OCI-M1 (cell line): ENCODE data around the gene RNU7-1.

Experiments used
- DNase-seq: peaks from one replicate; lab custom pipeline; 2025; lab: John Stamatoyannopoulos, UW

Gene RNU7-1

DNA sequence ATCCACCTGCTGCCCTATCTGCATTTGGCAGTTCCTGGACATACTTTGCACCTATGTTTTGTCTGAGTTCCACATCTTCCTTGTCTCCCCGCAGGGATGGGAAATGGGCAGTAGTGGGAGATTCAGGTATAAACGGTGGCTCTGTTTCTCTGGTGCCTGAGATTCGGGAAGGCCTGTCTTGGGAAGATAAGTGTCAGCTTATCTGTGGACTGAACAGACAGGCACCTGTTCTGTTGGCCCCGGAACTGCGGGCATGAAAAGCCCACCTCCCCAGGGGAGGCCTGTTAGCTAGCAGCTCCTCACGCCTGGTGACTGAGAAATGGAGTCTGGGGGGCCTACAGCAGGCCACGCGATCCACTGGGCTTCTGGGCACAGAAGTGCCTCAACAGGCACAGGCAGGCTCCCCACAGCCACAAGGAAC is 21.0 kb downstream of the RNU7-1 start:
- DNase-seq: peak; percentile 67

- peak; percentile 94 for DNase-seq
Measured at GRCh38 chr12:6965026-6965661, 21.5 kb downstream of the RNU7-1 start.

- DNase-seq: no peak
Measured at GRCh38 chr12:6965714-6966113, 22.1 kb downstream of the RNU7-1 start.

DNA sequence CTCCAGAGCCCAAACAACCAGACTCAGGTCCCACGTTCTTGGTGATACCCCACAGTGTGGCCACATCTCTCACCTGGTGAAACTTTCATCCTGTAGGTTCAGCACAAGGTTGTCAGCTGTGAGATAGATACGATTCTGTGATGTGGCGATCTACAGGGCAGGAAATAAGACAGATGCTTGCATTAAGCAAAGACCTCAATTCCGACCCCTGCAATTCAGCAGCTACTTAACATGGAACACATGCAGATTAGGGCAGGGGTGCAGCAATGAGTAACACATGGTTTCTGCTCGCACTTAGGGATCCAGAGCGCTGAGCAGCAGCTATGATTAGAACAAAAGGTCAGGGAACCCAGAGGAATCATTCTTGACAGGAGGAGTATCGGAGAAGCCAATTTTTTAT is 22.7 kb downstream of the RNU7-1 start:
- no peak for DNase-seq

DNA sequence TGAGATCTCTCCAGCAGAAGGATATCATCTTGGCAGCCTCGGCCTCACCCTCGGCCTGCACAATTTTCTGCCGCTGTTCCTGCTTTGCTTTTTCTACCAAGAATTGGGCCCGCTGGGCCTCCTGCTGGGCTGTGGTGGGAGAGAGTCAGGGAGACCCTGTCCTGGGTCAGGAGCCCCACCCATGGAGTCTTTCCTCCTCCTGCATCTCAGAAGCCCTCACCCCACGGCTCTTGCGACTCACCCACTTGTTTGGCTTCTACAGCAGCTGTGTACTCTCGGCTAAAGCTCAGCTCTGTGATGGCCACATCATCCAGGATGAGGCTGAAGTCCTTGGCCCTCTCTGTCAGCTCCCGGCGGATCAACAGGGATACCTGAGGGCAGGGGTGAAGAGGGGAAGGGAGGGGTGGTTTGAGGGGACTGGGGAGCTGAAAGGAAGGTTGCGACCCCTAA is 24.1 kb downstream of the RNU7-1 start:
- no peak for DNase-seq

DNA sequence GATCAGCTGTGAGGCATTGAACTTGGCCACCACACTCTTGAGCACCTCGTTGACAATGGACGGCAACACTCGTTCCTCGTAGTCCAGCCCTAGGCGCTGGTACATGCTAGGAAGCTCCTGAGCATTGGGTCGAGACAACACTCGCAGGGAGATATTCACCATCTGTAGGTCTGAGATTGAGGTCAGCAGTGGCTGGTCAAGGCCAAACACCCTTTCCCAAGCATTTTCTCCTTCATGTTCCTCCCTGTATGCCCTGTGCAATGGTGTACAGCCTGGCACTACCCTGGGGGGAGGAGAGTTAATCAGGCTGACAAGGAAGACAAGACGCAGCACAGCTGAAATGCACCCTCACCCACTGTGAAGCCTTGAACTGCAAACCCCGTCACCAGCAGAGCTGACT is 24.8 kb downstream of the RNU7-1 start:
- DNase-seq: no peak

DNA sequence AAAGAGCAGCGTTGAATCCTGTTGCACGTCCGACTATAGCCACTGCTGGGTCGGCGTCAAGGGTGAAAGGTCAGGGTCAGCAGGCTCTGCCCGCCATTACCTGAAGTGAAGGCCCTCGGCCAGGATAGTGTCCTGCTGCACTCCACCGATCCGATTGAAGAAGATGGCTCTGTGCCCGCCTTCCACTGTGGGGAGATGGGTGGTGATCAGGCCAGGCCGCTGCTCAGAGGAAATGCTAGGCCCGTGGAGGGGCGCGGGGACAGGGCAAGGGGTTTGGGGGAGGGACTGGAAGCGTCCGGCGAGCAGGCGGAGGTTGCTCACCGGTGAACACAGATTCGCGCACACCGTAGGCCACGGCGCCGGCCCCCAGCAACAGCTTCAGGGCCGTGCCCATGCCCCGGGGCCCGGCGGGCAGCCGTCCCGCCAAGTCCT is 26.5 kb downstream of the RNU7-1 start:
- peak; percentile 44 for DNase-seq

GRCh38 chr12:6974180-6974579 is 30.6 kb downstream of the RNU7-1 start:
- no peak for DNase-seq

GRCh38 chr12:6975297-6976032 is 31.8 kb downstream of the RNU7-1 start:
- DNase-seq: no peak

- DNase-seq: no peak
Measured at GRCh38 chr12:6977653-6978052, 34.0 kb downstream of the RNU7-1 start.

DNA sequence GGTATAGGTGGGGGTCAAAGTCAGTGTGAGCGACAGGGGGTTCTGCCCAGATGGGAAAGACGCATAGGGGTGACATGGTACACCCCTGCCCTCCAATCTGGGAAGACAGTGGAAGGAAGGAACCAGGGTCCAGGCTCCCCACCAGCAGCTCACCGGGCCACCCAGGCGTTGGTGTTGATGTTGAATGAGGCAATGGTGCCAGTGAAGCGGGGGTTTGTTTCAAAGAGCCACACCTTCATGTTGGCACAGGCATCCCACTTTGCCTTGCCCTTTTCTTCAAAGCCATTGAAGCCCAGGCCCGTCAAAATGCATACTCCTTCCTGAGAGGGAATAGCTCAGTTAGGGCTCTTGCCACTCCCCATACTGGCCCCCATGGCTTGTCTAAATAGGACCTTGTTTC is 34.6 kb downstream of the RNU7-1 start:
- no peak for DNase-seq

DNA sequence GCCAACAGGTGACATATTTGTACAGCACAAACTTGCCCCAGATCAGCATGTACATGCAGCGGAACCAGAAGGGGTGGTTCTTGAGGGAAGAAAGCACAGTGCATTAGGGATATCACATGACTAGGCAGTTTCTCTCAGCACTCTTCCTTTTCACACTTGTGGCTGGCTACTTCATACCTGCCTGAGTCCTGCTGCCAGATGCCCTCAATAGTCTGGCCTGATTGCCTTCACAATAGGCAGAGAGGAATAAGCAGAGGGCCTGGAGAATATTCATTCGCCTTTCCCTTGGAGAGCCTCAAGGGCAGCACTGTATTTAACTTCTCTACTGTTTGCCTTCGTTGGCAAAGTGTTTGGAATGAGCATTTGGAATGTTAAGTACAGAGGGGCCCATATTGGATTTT is 35.0 kb downstream of the RNU7-1 start:
- DNase-seq: no peak

DNA sequence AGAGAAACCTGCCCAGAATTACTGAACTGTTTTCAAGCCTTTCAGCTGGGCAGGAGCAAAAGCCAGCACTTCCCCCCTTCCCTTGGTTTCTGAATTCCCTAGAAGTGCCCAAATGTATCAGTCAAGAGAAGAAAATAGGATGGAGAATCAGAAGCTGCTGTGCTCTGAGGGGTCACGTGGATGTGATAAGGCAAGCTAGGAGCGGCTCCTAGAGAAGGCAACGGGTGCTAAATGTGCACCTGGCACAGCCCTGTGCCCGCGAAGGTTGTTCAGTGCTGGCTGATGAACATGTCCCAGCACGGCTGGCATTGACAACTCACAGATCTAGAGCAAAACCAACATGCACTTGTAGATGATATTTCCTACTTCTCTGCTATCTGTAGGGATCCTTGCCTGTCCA is 35.4 kb downstream of the RNU7-1 start:
- DNase-seq: no peak

GRCh38 chr12:6979453-6979852 is 35.8 kb downstream of the RNU7-1 start:
- DNase-seq: no peak

- DNase-seq: no peak
Measured at GRCh38 chr12:6980075-6980474, 36.5 kb downstream of the RNU7-1 start.

DNA sequence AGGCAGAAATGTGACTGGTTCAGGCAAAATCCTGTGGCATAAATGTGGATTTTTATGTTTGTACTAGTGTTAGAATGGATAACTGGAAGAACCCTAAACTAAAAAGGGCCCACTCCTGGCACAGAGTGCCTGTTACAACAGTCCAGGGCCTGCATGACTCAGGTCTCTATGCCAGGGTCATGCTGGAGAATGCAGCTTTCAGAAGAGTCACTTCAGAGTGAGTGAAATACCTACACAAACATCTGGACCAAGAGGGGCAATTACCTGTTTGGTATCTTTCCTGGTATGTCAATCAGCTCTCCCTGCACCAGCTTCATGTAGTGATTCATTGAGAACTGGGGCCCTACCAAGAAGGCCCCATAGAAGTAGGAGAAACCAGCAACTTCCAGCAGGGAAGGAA is 37.1 kb downstream of the RNU7-1 start:
- no peak for DNase-seq

GRCh38 chr12:6981152-6982052 is 37.8 kb downstream of the RNU7-1 start:
- DNase-seq: no peak

GRCh38 chr12:6982532-6982931 is 38.9 kb downstream of the RNU7-1 start:
- DNase-seq: no peak

DNA sequence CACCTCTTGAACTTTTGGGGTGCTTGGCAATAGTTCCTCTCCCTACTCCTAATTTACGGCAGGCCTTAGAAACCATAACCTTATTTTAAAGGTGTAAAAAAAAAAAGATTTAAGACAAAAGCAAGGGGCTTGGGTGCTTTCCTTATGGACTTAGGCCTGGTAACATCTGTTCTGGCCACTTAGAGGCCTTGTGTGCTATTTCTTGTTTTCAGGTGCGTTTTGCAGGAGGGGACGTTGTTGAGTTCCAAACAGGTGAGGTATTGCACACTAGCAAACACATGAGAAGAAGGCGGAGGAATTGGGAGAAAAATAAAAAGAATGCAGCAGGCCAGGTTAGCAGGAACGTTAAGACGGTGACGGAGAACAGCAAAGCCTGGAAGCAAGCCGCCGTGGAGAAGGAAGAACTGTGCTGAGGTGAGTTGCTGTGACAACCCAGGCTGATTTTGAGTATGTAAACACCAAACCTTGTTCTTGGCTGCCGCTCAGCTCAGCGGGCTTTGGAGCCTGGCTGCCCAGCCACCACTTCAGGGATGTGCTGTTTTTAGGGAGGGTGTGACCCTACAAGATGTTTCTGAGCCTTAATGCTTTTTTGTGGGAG is 44.4 kb downstream of the RNU7-1 start:
- DNase-seq: no peak
